Germinal center (tissue), 1 donor: ENCODE results near the gene INPP4A.

Source experiments
- DNase-seq: peaks from one replicate; pipeline ENCODE4 v3.0.0; 2012; ENCODE audit warnings: mixed read lengths, low spot score

INPP4A gene

GRCh38 chr2:98637401-98638147, 192.9 kb downstream of the INPP4A start:
- no peak for DNase-seq

DNA sequence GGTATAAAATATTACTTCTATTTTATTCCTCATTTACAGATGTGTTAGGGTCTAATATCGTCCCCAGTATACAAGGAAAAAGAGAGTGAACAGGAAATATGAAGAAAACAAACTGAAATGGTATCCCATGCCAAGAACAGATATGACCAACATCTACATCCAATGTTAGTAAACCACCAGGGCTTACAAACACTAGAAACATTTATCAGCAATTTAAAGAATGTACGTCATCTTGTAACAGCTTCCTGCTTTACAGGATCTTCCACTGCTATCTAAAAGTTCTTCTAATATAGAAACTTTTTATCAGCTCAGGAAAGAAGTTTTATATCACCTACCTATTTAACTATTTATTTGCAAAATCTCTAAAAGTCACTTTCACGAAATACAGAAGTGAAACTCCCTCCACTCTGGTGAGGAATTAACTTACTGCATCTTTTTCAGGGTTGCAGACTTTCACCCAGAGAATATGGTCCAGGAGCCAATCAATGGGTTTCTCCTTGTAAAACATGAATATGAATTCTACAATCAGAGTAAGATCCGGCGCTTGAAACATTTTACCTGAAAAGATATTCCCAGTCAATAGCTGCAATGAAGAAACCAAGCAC, 198.9 kb downstream of the INPP4A start:
- DNase-seq: no peak
